Ishikawa (cell line): Measurements from ENCODE around the gene OR10P1.

Experiments used
- CEBPB ChIP-seq: IDR thresholded peaks from 2 replicates; pipeline ENCODE4 v1.6.1; 2012
- CREB1 ChIP-seq: IDR thresholded peaks from 2 replicates; pipeline ENCODE4 v1.6.1; 2012; ENCODE audit warnings: low read depth
- EGR1 ChIP-seq: IDR thresholded peaks from 2 replicates; pipeline ENCODE4 v1.6.1; 2012
- EP300 ChIP-seq: IDR thresholded peaks from 2 replicates; pipeline ENCODE4 v1.6.1; 2012; ENCODE audit warnings: borderline replicate concordance
- FOXM1 ChIP-seq: IDR thresholded peaks from 2 replicates; pipeline ENCODE4 v1.6.1; 2012; ENCODE audit warnings: low read depth, borderline replicate concordance
- MAX ChIP-seq: IDR thresholded peaks from 2 replicates; pipeline ENCODE4 v1.6.1; 2012
- RAD21 ChIP-seq: IDR thresholded peaks from 2 replicates; pipeline ENCODE4 v1.6.1; 2012; ENCODE audit warnings: low read depth
- REST ChIP-seq: IDR thresholded peaks from 2 replicates; pipeline ENCODE4 v1.6.1; 2012; ENCODE audit warnings: low read depth, mild to moderate bottlenecking
- TAF1 ChIP-seq: IDR thresholded peaks from 2 replicates; pipeline ENCODE4 v1.6.1; 2012; ENCODE audit warnings: low read depth, mild to moderate bottlenecking
- TCF12 ChIP-seq: IDR thresholded peaks from 2 replicates; pipeline ENCODE4 v1.6.1; 2012; ENCODE audit warnings: low read depth
- TEAD4 ChIP-seq: IDR thresholded peaks from 2 replicates; pipeline ENCODE4 v1.6.1; 2012
- YY1 ChIP-seq: IDR thresholded peaks from 2 replicates; pipeline ENCODE4 v1.6.1; 2012; ENCODE audit warnings: low read depth
- ZBTB7A ChIP-seq: IDR thresholded peaks from 2 replicates; pipeline ENCODE4 v1.6.1; 2012; ENCODE audit warnings: low read depth
- TF ChIP-seq, protein P1 (sequence below): IDR thresholded peaks from 2 replicates; pipeline ENCODE4 v1.6.1; 2012

DNA sequence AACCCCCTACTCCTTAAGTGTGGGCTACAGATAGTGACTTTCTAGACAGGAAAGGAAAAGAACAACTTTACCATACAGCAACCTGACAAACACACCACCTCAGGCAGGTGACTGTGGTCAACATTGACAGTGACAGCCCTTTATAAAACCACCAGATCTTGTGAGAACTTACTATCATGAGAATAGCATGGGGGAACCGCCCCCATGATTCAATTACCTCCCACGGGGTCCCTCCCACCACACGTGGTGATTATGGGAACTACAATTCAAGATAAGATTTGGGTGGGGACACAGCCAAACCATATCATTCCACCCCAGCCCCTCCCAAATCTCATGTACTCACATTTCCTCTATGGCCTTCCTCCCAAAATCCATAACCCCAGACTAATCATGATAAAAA, 16.3 kb downstream of the OR10P1 start:
- no peak for TF ChIP-seq EP300
- no peak for TF ChIP-seq CREB1
- TF ChIP-seq EGR1 = no peak
- no peak for TF ChIP-seq YY1
- no peak for TF ChIP-seq MAX
- no peak for TF ChIP-seq CEBPB
- no peak for TF ChIP-seq FOXM1
- no peak for TF ChIP-seq TAF1
- no peak for TF ChIP-seq ZBTB7A
- no peak for TF ChIP-seq REST
- TF ChIP-seq TEAD4 = no peak
- TF ChIP-seq, protein P1, sequence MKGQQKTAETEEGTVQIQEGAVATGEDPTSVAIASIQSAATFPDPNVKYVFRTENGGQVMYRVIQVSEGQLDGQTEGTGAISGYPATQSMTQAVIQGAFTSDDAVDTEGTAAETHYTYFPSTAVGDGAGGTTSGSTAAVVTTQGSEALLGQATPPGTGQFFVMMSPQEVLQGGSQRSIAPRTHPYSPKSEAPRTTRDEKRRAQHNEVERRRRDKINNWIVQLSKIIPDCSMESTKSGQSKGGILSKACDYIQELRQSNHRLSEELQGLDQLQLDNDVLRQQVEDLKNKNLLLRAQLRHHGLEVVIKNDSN = no peak
- TF ChIP-seq RAD21 = no peak
- TF ChIP-seq TCF12 = no peak
